Adrenal gland (tissue), 5 donors: Measurements from ENCODE around the gene RFXANK.

Experiments
- CTCF ChIP-seq, 6 experiments: fragments of 450-650 bp in 4 of 6; fragments of 200-600 bp in 2 of 6; sonication (generic) in 1 of 6; IDR thresholded peaks; 1 replicate in 5 of 6; 2 replicates in 1 of 6; pipeline versions ENCODE4 v1.5.1 to v1.8.0; 2016 to 2021; ENCODE audit warnings: antibody characterized with exemption in 6 of 6, mild to moderate bottlenecking in 2 of 6, moderate library complexity in 1 of 6
- POLR2A ChIP-seq, 2 donors: fragments of 450-650 bp; IDR thresholded peaks; one replicate each; pipeline ENCODE4 v1.6.1; 2017; ENCODE audit warnings: antibody characterized with exemption in 2 of 2, mild to moderate bottlenecking in 2 of 2, moderate library complexity in 1 of 2
- donor health status: DM: no; HTN: no; CAD: no.

GRCh38 chr19:19149435-19149834 lies 42.6 kb upstream of the RFXANK start:
- TF ChIP-seq CTCF (IDR thresholded peaks at IDR 0.05) (no peak), POLR2A (IDR thresholded peaks at IDR 0.05) (no peak)
